HEK293T (cell line): ENCODE measurements around the gene MRPS12.

Experiments used
- BHLHE40 ChIP-seq: fragments of 450-650 bp; IDR thresholded peaks from 2 replicates; pipeline ENCODE4 v1.6.1; 2016; ENCODE audit warnings: mild to moderate bottlenecking, moderate library complexity, borderline replicate concordance
- ELF4 ChIP-seq: fragments of 450-650 bp; IDR thresholded peaks from 2 replicates; pipeline ENCODE4 v1.6.1; 2017; ENCODE audit warnings: antibody characterized with exemption
- FOXA1 ChIP-seq: fragments of 450-650 bp; IDR thresholded peaks from 2 replicates; pipeline ENCODE4 v1.6.1; 2016; ENCODE audit warnings: mild to moderate bottlenecking
- FOXM1 ChIP-seq: fragments of 450-650 bp; IDR thresholded peaks from 2 replicates; pipeline ENCODE4 v1.6.1; 2017; ENCODE audit warnings: mild to moderate bottlenecking, borderline replicate concordance
- SP1 ChIP-seq: fragments of 450-650 bp; IDR thresholded peaks from 2 replicates; pipeline ENCODE4 v1.6.1; 2017
- SUZ12 ChIP-seq: fragments of 450-650 bp; IDR thresholded peaks from 2 replicates; pipeline ENCODE4 v1.6.1; 2016; ENCODE audit warnings: mild to moderate bottlenecking

GRCh38 chr19:38912600-38913514, 17.9 kb upstream of the MRPS12 start:
- TF ChIP-seq SUZ12 = no peak
- no peak for TF ChIP-seq FOXA1
- TF ChIP-seq FOXM1 = no peak
- TF ChIP-seq SP1 = no peak
- TF ChIP-seq BHLHE40 = no peak
- TF ChIP-seq ELF4 = no peak
